ENCODE data around the gene SPATA46. TPM values are rescaled to one million over a fixed set of nuclear protein-coding genes. Genes with fewer than 3 reads are reported as not detected.

The SPATA46 gene
- total RNA-seq, 1 donor from 2014 or later, result not detected

DNA sequence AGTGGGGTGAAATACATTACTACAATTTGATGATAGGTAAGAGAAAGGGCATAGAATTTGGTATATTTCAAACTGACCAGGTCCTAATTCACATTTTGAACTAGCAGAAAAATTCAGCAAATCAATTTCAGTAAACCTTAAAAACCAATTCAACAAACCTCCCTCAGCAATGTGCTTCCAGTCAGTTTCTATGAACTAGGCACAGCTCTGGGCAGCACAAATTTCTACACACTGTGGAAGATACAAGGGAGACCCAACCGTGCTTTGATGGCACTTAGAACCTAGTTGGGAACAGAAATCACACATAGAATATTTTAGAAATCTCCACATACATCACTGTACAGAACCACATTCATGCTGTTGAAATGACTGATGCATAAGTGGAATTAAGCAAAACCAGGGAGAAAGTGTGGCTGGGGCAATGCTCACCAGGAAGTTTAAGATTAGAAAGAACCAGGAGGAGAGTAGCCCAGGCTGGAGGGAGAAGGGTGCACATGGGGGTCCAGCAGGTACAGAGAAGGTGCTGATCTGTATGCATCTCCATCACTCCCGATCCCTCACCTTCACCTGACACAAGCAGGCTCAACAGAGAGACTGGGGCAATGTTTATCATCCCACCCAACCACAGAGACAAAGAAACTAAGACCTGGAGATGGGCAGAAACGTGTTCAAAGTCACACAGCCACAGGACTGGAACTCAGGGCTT, 19.7 kb upstream of the SPATA46 start:
- H3K9me3 ChIP-seq (ENCODE audit: insufficient read depth, low read depth, low read length), result no peaks in the 10 kb centered on the region
- DNase-seq (ENCODE audit: low read depth) (no peak), FAIRE-seq (no peak)
- no peak overlapping the region for H3K27ac ChIP-seq (ENCODE audit: low read depth, low read length)
- H3K9me3 Mint-ChIP-seq (ENCODE audit: unreplicated experiment), result peaks cover 1% of the 10 kb centered on the region
- peaks cover 26% of the 10 kb centered on the region for H3K27me3 Mint-ChIP-seq (ENCODE audit: low read depth, unreplicated experiment)
- H3K9ac ChIP-seq (ENCODE audit: low read length), result no peak overlapping the region
- H3K4me1 ChIP-seq (ENCODE audit: insufficient read depth, low read length), result no peaks in the 10 kb centered on the region
- H3K4me3 ChIP-seq (ENCODE audit: insufficient read depth, low read depth, low read length), result no peak overlapping the region
- H3K27me3 ChIP-seq (ENCODE audit: insufficient read depth, low read length), result peaks cover 2% of the 10 kb centered on the region
- no peaks in the 10 kb centered on the region for H4K20me1 ChIP-seq (ENCODE audit: insufficient read depth, low read length)
- H3K4me3 Mint-ChIP-seq (ENCODE audit: unreplicated experiment), result no peak overlapping the region
- H3K36me3 ChIP-seq (ENCODE audit: insufficient read depth, low read length), result no peaks in the 10 kb centered on the region
- peaks cover 5% of the 10 kb centered on the region for H3K4me1 Mint-ChIP-seq (ENCODE audit: low read depth, unreplicated experiment)
- no peak overlapping the region for H3K27ac Mint-ChIP-seq (ENCODE audit: unreplicated experiment)
- no peaks in the 10 kb centered on the region for H3K79me2 ChIP-seq (ENCODE audit: insufficient read depth, low read length)
- H2AFZ ChIP-seq (ENCODE audit: low read depth, low read length), result no peak overlapping the region
- TF ChIP-seq, protein P1, sequence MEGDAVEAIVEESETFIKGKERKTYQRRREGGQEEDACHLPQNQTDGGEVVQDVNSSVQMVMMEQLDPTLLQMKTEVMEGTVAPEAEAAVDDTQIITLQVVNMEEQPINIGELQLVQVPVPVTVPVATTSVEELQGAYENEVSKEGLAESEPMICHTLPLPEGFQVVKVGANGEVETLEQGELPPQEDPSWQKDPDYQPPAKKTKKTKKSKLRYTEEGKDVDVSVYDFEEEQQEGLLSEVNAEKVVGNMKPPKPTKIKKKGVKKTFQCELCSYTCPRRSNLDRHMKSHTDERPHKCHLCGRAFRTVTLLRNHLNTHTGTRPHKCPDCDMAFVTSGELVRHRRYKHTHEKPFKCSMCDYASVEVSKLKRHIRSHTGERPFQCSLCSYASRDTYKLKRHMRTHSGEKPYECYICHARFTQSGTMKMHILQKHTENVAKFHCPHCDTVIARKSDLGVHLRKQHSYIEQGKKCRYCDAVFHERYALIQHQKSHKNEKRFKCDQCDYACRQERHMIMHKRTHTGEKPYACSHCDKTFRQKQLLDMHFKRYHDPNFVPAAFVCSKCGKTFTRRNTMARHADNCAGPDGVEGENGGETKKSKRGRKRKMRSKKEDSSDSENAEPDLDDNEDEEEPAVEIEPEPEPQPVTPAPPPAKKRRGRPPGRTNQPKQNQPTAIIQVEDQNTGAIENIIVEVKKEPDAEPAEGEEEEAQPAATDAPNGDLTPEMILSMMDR (IDR thresholded peaks at IDR 0.05; ENCODE audit: insufficient read depth, low read depth, low read length), result no peak
- TF ChIP-seq EZH2 (IDR thresholded peaks at IDR 0.05; ENCODE audit: insufficient read depth, low read length), result no peak
- H3K36me3 Mint-ChIP-seq (ENCODE audit: low read depth, unreplicated experiment), result no peaks in the 10 kb centered on the region
- no peak overlapping the region for H3K4me2 ChIP-seq (ENCODE audit: low read length)

DNA sequence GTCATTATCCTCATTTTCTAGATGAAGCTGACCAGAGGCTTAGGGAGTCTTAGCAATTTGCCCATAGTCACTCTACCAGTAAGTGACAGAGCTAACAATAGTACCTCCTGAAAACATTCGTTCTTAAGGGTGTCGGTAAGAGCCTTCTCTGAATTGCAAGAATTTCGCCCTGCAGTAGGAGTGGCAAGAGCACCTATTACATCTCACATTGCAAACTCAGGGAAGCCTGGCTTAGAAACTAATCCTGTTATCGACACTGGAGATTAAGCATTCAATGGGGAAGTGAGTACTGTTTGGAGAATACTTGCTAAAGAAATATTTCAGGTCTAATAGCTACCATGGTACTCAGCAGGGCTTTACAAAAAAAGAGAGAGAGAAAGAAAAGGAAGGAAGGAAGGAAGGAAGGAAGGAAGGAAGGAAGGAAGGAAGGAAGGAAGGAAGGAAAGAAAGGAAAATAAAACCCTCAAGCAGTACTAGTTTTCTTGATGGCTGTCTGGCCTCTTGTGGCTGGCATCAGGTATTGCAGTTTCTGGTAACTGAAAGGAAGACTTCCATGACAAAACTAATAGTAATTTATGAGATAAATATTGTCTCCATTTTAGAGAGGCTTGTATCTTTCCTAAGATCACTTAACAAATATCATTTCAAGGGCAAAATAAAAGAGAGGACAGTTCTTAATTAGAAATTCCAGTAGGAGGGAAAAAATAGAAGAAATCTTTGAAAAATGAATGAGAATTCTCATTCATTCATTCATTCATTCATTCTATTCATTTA, 15.3 kb upstream of the SPATA46 start:
- H3K36me3 Mint-ChIP-seq (ENCODE audit: low read depth, unreplicated experiment), result peaks cover 2% of the 10 kb centered on the region
- no peak for TF ChIP-seq EZH2 (IDR thresholded peaks at IDR 0.05; ENCODE audit: insufficient read depth, low read length)
- TF ChIP-seq, protein P1 (IDR thresholded peaks at IDR 0.05; ENCODE audit: insufficient read depth, low read depth, low read length), result peak; percentile 91
- FAIRE-seq, result no peak

More for the DNA sequence above, 15.3 kb upstream of the SPATA46 start:
- no peak overlapping the region for H3K4me3 ChIP-seq (ENCODE audit: insufficient read depth, low read depth, low read length)
- no peaks in the 10 kb centered on the region for H3K27me3 ChIP-seq (ENCODE audit: insufficient read depth, low read length)
- Mint-ChIP-seq H3K4me3 (ENCODE audit: unreplicated experiment) (no peak overlapping the region), H3K27me3 (ENCODE audit: low read depth, unreplicated experiment) (peaks cover 11% of the 10 kb centered on the region), H3K4me1 (ENCODE audit: low read depth, unreplicated experiment) (peaks cover 11% of the 10 kb centered on the region), H3K9me3 (ENCODE audit: unreplicated experiment) (peaks cover 1% of the 10 kb centered on the region), H3K27ac (ENCODE audit: unreplicated experiment) (no peak overlapping the region)
- no peaks in the 10 kb centered on the region for H3K79me2 ChIP-seq (ENCODE audit: insufficient read depth, low read length)
- H4K20me1 ChIP-seq (ENCODE audit: insufficient read depth, low read length), result no peaks in the 10 kb centered on the region
- no peak overlapping the region for H2AFZ ChIP-seq (ENCODE audit: low read depth, low read length)
- peak overlapping the region; percentile 30 for H3K4me2 ChIP-seq (ENCODE audit: low read length)
- peaks cover 13% of the 10 kb centered on the region for H3K4me1 ChIP-seq (ENCODE audit: insufficient read depth, low read length)
- DNase-seq (ENCODE audit: low read depth), result peak; percentile 25
- H3K9me3 ChIP-seq (ENCODE audit: insufficient read depth, low read depth, low read length), result no peaks in the 10 kb centered on the region
- no peaks in the 10 kb centered on the region for H3K36me3 ChIP-seq (ENCODE audit: insufficient read depth, low read length)
- no peak overlapping the region for H3K27ac ChIP-seq (ENCODE audit: low read depth, low read length)
- no peak overlapping the region for H3K9ac ChIP-seq (ENCODE audit: low read length)
